ENCODE measurements around the gene R3HDM1.
"Not testable (repeated sequence)": the region's sequence is repeated elsewhere in the genome, so short reads cannot be mapped to it uniquely, and the experiment has no call there.

Gene R3HDM1

GRCh38 chr2:135573620-135574019 lies 42.3 kb downstream of the R3HDM1 start:
- no peak for DNase-seq

GRCh38 chr2:135581282-135581681 lies 50.0 kb downstream of the R3HDM1 start:
- DNase-seq = no peak

GRCh38 chr2:135582383-135582782 lies 51.1 kb downstream of the R3HDM1 start:
- no peak for DNase-seq

- DNase-seq = no peak
Observed at GRCh38 chr2:135585586-135585985, 54.3 kb downstream of the R3HDM1 start.

GRCh38 chr2:135586148-135586547 lies 54.9 kb downstream of the R3HDM1 start:
- DNase-seq = no peak

GRCh38 chr2:135587958-135588357 lies 56.7 kb downstream of the R3HDM1 start:
- no peak for DNase-seq

GRCh38 chr2:135590619-135591260 lies 59.5 kb downstream of the R3HDM1 start:
- no peak for DNase-seq

- no peak for DNase-seq
Observed at GRCh38 chr2:135600915-135601314, 69.6 kb downstream of the R3HDM1 start.

- no peak for DNase-seq
Observed at GRCh38 chr2:135603543-135603942, 72.3 kb downstream of the R3HDM1 start.

- no peak for DNase-seq
Observed at GRCh38 chr2:135607561-135607960, 76.3 kb downstream of the R3HDM1 start.

- no peak for DNase-seq
Observed at GRCh38 chr2:135612319-135612718, 81.0 kb downstream of the R3HDM1 start.

- no peak for DNase-seq
Observed at GRCh38 chr2:135615404-135615803, 84.1 kb downstream of the R3HDM1 start.

- DNase-seq = no peak
Observed at GRCh38 chr2:135617501-135618015, 86.3 kb downstream of the R3HDM1 start.

GRCh38 chr2:135620198-135620597 lies 88.9 kb downstream of the R3HDM1 start:
- DNase-seq = no peak

GRCh38 chr2:135629520-135629919 lies 98.2 kb downstream of the R3HDM1 start:
- no peak for DNase-seq

GRCh38 chr2:135630034-135630433 lies 98.8 kb downstream of the R3HDM1 start:
- DNase-seq = not testable (repeated sequence)

- no peak for DNase-seq
Observed at GRCh38 chr2:135630488-135630887, 99.2 kb downstream of the R3HDM1 start.

- no peak for DNase-seq
Observed at GRCh38 chr2:135633582-135633981, 102.3 kb downstream of the R3HDM1 start.

GRCh38 chr2:135635212-135635835 lies 104.0 kb downstream of the R3HDM1 start:
- DNase-seq = no peak

- no peak for DNase-seq
Observed at GRCh38 chr2:135636982-135637381, 105.7 kb downstream of the R3HDM1 start.

- no peak for DNase-seq
Observed at GRCh38 chr2:135637456-135638087, 106.3 kb downstream of the R3HDM1 start.

- DNase-seq = no peak
Observed at GRCh38 chr2:135638825-135639224, 107.5 kb downstream of the R3HDM1 start.

- no peak for DNase-seq
Observed at GRCh38 chr2:135641156-135642068, 110.1 kb downstream of the R3HDM1 start.
